Chondrocyte (in vitro differentiated cells): ENCODE data around the gene SCAPER. TPM values are rescaled to one million over a fixed set of nuclear protein-coding genes. Genes with fewer than 3 reads are reported as not detected.
A peak's percentile ranks its signal among the peaks of the same experiment; 100 is the strongest.

ENCODE experiments used
- DNase-seq: peaks from one replicate; pipeline ENCODE4 v3.0.0; 2021; ENCODE audit warnings: mixed read lengths, low spot score
- H3K27ac Mint-ChIP-seq: one replicate; pipeline ENCODE4 v1.8.0; 2021; ENCODE audit warnings: mild to moderate bottlenecking, moderate library complexity, mixed read lengths; ENCODE audit not compliant: unreplicated experiment
- H3K27me3 Mint-ChIP-seq: 2 replicates; pipeline ENCODE4 v1.8.0; 2021; ENCODE audit warnings: low read depth, mixed read lengths
- H3K36me3 Mint-ChIP-seq: 2 replicates; pipeline ENCODE4 v1.8.0; 2021; ENCODE audit warnings: low read depth, mixed read lengths
- H3K4me1 Mint-ChIP-seq: 2 replicates; pipeline ENCODE4 v1.8.0; 2021; ENCODE audit warnings: low read depth, mild to moderate bottlenecking, mixed read lengths
- H3K4me3 Mint-ChIP-seq: one replicate; pipeline ENCODE4 v1.8.0; 2021; ENCODE audit warnings: mild to moderate bottlenecking, moderate library complexity, mixed read lengths; ENCODE audit not compliant: unreplicated experiment
- H3K9me3 Mint-ChIP-seq: 2 replicates; pipeline ENCODE4 v1.8.0; 2021; ENCODE audit warnings: low read depth, mixed read lengths
- CTCF ChIP-seq: fragments of 200-600 bp; sonication (generic); IDR thresholded peaks from 2 replicates; pipeline ENCODE4 v1.5.0; 2021; ENCODE audit warnings: antibody characterized with exemption, mild to moderate bottlenecking, moderate library complexity
- total RNA-seq: library from RNA; stranded (reverse); gene quantifications from 3 replicates; pipeline ENCODE4 v1.2.1, GENCODE V29; 2021

The SCAPER gene
- total RNA-seq, 1 donor from 2014 or later = 17.3 TPM

- no peaks in the 10 kb centered on the region for H3K9me3 Mint-ChIP-seq
- H3K36me3 Mint-ChIP-seq = no peaks in the 10 kb centered on the region
- no peak overlapping the region for H3K27ac Mint-ChIP-seq
- DNase-seq = no peak
- H3K4me3 Mint-ChIP-seq = no peak overlapping the region
- peaks cover 4% of the 10 kb centered on the region for H3K4me1 Mint-ChIP-seq
- no peak for TF ChIP-seq CTCF
- no peaks in the 10 kb centered on the region for H3K27me3 Mint-ChIP-seq
Observed at GRCh38 chr15:76533060-76533820, 371.9 kb downstream of the SCAPER start.

- Mint-ChIP-seq H3K27ac (no peak overlapping the region), H3K4me3 (no peak overlapping the region), H3K27me3 (no peaks in the 10 kb centered on the region), H3K9me3 (peaks cover 4% of the 10 kb centered on the region), H3K4me1 (peaks cover 4% of the 10 kb centered on the region), H3K36me3 (no peaks in the 10 kb centered on the region)
- DNase-seq = no peak
- TF ChIP-seq CTCF = no peak
Observed at GRCh38 chr15:76529911-76530310, 375.2 kb downstream of the SCAPER start.

GRCh38 chr15:76526111-76526510 lies 379.0 kb downstream of the SCAPER start:
- H3K27me3 Mint-ChIP-seq = no peaks in the 10 kb centered on the region
- no peaks in the 10 kb centered on the region for H3K36me3 Mint-ChIP-seq
- H3K4me1 Mint-ChIP-seq = peaks cover under 1% of the 10 kb centered on the region
- TF ChIP-seq CTCF = no peak
- H3K4me3 Mint-ChIP-seq = no peak overlapping the region
- DNase-seq = no peak
- no peak overlapping the region for H3K27ac Mint-ChIP-seq
- H3K9me3 Mint-ChIP-seq = peaks cover 4% of the 10 kb centered on the region

- no peak for DNase-seq
- no peak for TF ChIP-seq CTCF
- no peaks in the 10 kb centered on the region for H3K27me3 Mint-ChIP-seq
Observed at GRCh38 chr15:76517910-76518309, 387.2 kb downstream of the SCAPER start.

GRCh38 chr15:76514282-76514681 lies 390.9 kb downstream of the SCAPER start:
- no peak for TF ChIP-seq CTCF
- peaks cover 4% of the 10 kb centered on the region for H3K9me3 Mint-ChIP-seq
- H3K27ac Mint-ChIP-seq = no peak overlapping the region
- no peak for DNase-seq
- H3K36me3 Mint-ChIP-seq = peaks cover 5% of the 10 kb centered on the region
- no peak overlapping the region for H3K4me3 Mint-ChIP-seq
- H3K27me3 Mint-ChIP-seq = no peaks in the 10 kb centered on the region
- peaks cover 6% of the 10 kb centered on the region for H3K4me1 Mint-ChIP-seq

More at GRCh38 chr15:76517910-76518309, 387.2 kb downstream of the SCAPER start:
- H3K4me3 Mint-ChIP-seq = no peak overlapping the region
- H3K27ac Mint-ChIP-seq = peak overlapping the region; percentile 8
- H3K36me3 Mint-ChIP-seq = peaks cover 2% of the 10 kb centered on the region
- no peaks in the 10 kb centered on the region for H3K9me3 Mint-ChIP-seq
- peaks cover 6% of the 10 kb centered on the region for H3K4me1 Mint-ChIP-seq
